HG02884 (cell line): ENCODE results near the gene CSAD.

ENCODE experiments used
- ATAC-seq: cut with Tn5 transposase; IDR thresholded peaks from one replicate; pipeline ENCODE4 v1.9.1; 2021; ENCODE audit warnings: mild to moderate bottlenecking, moderate library complexity; ENCODE audit not compliant: unreplicated experiment

CSAD gene

DNA sequence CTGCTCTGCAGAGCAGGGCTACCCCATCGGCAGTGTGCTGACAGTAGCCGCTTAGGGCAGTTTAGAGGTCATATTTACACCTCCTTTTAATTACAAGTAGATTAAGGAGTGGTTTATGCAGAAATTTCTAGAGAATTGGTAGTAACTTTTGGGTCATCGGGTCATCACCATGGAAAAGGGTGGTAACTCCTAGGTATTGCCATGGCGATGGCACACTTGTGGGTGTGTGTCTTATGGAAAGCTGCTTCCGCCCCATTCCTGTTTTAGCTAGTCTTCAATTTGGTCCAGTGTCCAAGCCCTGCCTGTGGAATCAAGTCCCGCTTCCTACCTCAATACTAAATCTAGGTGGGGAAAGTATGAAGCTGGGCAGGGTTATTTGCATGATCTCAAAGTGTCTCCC lies 29.7 kb downstream of the CSAD start:
- no peak for ATAC-seq

DNA sequence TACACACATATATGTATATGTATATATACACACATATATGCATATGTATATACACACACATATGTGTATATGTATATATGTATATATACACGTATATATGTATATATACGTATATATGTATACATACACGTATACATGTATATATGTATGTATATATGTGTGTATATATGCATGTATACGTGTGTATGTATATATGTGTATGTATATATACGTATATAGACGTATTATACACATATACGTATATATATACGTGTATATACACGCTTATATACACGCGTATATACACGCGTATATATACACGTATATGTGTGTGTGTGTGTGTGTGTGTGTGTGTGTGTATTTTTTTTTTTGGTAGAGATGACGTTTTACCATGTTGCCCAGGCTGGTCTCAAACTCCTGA lies 33.1 kb downstream of the CSAD start:
- ATAC-seq, result no peak

DNA sequence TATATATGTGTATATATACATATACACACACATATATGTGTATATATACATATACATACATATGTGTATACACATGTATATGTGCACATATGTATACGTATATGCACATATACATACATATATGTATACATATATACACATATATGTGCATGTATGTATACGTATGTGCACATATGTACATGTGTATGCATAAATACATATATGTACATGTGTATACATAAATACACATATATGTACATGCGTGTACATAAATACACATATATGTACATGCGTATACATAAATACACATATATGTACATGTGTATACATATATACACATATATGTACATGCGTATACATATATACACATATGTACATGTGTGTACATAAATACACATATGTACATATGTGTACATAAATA lies 33.5 kb downstream of the CSAD start:
- ATAC-seq, result no peak

DNA sequence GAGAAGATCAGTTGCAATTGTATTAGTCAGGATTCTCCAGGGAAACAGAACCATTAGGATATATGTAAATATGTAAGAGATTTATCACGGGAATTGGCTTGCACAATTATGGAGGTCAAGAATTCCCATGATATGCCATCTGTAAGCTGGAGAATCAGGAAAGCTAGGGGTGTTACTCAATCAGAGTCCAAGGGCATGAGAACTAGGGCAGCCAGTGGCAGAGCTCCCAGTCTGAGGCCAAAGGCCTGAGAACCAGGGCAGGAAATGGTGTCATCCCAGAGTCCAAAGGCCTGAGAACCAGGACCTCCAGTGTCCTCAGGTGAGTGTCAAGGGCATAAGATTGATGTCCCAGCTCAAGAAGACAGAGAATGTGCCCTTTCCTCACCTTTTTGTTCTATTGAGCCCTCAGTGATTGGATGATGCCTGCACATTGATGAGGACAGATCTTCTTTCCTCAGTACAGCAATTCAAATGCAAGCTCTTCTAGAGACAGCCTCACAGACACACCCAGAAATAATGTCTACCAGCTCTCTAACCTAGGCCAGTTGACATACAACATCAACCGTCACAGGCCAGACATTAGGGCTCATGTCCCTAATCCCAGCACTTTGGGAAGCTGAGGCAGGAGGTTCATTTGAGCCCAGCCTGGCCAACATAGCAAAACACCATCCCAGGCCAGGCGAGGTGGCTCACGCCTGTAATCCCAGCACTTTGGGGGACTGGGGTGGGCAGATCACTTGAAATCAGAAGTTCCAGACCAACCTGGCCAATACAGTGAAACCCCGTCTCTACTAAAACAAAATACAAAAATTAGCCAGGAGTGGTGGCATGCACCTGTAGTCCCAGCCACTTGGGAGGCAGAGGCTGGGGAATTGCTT lies 35.1 kb downstream of the CSAD start:
- no peak for ATAC-seq

DNA sequence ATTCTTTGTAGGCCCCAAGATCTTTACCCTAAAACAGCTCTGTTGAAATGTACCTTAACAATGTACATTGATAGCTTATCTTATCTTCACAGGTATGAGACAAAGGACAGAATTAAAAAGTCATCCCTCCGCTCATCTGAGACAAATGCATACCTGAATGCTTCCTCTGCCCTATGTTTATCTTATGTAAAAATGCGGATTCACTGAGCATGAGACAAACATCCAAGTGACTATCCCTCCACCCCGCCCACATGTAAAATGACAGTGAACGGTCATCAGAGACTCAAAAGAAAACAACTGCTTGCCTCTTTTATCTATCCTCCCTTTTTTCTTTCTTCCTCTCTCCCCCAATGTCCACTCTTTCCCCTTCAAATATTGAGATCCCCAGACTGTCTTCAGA lies 37.4 kb downstream of the CSAD start:
- no peak for ATAC-seq

DNA sequence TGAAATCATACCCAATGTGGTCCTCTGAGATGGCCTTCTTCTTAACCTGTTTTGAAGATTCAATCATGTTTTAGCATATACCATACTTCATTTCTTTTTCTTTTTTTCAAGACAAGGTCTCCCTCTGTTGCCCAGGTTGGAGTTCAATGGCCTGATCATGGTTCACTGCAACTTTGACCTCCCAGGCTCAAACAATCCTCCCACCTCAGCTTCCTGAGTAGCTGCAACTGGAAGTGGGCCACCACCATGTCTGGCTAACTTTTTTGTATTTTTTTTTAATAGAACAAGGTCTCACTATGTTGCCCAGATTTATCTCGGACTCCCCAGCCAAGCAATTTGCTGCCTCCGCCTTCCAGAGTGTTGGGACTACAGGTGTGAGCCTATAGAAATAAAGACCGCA lies 47.0 kb downstream of the CSAD start:
- ATAC-seq, result no peak

DNA sequence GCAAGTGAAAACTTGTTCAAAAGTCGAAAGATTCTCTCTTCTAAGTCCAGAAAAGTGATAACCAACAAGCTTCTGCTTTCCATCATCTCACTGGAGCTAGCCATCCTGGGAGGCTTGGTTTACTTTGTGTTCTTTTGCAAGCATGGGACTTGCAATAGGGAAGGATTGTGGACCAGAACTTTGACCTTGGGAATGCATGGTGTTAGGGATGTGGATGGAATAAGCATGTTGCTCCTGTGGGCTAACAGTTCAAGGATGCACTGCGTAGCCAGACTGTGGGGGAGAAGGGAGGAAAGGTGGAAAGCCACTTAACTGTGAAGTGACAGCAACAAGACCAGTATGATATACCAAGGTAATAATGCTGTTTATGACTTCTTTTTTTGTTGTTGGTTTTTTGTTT lies 48.9 kb downstream of the CSAD start:
- ATAC-seq, result no peak

DNA sequence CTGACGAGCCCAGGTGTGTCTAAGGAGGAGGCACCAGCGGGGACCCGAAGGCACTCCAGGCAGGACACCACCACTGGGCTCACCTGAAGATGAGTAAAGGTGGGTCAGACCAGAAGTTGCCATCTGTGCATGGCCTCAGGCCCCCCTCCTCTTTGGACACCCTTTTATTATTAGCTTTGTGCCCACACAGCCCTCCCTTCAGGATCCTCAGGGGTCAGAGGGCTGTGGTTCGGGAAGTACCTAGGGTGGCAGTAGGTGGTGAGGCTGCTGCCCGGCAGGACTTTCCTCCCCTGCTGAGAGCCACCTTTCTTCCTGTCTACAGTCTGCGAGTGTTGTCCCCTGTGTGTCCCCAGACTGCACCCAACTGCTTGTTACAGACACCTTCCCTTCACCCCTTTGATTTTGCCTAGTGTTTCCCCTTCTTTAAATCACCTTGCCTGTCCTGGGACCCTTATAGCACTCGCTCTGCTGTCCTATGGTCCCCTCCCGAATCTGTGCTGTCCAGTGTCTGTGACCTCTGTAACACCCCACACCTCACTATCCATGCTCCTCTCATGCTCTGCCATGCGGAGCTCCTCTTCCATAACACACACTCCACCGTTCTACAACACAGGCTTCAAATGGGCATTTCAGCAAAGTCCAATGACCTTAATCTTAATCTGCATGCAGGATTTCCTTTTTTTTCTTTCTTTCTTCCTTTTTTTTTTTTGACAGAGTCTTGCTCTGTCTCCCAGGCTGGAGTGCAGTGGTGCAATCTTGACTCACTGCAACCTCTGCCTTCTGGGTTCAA lies 51.8 kb downstream of the CSAD start:
- ATAC-seq, result no peak

DNA sequence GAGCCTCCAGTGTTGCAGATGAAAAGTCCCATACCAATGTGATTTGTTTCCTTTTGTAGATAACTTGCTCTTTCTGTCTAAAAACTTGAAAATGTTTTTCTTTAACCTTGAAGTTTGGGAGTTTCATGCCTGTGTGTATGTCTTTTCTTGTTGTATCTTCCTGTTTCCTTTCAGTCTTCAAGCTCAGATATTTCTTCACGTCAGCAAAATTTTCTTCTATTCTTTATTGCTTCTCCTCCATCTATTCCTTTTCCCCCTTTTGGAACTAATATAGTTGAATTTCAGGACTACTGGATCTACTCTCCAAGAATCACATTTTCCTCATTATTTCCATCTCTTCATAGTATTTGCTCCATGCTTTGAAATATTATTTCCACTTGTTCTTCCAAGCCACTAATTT lies 53.6 kb downstream of the CSAD start:
- no peak for ATAC-seq

DNA sequence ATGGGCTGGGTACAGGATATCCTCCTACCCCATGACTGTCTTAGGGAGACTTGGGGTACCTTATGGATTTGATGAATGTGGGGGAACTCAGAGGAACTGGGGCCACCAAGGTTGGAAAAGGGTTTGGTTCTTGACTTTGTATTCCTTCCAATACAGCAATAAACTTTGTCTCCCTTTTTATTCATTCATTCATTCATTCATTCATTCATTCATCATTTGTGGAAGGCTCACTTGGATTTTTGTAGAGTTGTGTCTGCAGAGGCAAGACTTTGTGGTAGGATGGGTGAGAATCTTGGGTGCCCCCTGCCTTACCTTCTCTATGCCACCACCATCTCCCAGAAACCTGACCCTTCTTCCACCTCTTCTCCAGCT lies 56.4 kb downstream of the CSAD start:
- ATAC-seq, result no peak

DNA sequence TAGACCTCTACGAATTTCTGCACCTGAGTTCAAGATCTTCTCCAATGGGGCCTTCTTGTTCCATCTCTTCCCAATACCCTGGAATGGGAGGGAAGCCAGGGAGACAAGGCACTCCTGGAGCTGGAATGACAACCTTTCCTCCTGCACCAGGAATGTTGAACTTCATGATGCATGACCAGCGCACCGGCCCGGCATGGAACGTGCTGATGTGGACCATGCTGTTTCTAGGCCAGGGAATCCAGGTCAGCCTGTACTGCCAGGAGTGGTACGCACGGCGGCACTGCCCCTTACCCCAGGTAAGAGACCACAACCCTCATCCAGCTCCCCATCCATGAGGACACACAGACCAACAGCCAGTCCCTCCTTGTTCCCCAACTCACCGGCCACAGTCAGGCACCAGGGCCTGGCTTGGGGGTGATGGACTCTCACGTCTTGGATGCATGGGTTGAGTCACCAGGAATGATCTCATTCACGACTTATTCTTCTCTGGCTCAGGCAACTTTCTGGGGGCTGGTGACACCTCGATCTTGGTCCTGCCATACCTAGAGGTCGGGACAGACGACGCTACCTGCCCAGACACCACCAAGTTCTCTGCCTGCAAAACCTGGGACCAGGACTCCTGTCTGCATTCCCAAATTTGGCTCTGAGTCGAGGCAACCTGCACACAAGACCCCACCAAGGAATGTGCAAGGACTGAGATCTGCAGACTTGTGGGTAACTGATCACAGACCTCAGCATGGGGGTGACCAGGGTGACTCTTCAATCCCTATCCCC lies 57.0 kb downstream of the CSAD start:
- ATAC-seq, result no peak

DNA sequence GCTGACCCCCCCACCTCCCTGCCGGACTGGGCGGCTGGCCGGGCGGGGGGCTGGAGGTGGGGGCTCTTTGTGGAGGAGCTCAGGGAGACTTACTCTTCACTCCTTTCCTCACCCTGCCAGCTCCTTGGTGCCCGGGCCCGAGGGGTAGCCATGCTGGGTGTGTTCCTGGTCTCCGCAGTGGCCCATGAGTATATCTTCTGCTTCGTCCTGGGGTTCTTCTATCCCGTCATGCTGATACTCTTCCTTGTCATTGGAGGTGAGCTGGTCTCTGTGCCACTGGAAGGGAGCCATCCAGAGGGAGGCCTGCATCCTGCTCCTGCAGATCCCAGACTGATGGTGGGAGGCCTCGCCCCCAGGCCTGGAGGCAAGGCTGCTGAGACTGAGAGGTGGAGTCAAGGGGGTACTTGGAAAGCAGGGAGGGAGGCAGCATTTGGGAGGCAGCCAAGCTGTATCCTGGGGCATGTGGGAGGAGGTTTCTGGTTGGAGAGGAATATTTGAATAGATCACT lies 57.7 kb downstream of the CSAD start:
- no peak for ATAC-seq

DNA sequence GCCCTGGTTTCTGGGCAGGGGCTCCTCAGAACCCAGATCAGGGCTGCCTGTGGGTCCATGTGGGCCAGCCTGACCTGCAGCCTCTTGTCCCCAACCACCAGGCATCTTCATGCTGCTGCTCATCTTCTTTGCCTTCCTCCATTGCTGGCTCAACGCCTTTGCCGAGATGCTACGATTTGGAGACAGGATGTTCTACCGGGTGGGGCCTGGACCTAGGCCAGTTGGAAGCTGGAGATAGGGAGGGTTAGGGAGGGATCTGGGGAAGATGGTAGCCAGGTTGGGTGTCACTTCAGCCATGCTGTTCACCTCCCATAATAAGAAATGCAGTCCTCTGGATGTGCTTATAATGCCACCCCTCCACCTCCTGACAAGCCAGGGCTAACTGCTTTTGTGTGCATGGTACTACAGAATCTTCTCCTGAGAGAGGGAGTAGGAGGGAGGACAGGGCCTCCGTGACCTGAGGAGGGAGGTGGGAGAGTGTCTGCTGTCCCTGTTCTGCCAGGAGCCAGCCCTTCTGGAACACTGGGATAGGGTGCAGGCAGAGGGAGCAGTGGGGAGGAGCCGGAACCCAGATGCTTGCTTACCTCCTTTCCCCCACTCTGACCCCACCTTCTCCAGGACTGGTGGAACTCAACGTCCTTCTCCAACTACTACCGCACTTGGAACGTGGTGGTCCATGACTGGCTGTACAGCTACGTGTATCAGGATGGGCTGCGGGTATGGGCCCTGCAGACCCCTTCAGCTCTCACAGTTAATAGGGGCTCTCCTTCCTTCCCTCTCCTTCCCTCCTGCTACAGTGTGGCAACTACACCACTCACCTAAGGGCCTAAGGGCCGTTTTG lies 59.8 kb downstream of the CSAD start:
- ATAC-seq, result no peak

DNA sequence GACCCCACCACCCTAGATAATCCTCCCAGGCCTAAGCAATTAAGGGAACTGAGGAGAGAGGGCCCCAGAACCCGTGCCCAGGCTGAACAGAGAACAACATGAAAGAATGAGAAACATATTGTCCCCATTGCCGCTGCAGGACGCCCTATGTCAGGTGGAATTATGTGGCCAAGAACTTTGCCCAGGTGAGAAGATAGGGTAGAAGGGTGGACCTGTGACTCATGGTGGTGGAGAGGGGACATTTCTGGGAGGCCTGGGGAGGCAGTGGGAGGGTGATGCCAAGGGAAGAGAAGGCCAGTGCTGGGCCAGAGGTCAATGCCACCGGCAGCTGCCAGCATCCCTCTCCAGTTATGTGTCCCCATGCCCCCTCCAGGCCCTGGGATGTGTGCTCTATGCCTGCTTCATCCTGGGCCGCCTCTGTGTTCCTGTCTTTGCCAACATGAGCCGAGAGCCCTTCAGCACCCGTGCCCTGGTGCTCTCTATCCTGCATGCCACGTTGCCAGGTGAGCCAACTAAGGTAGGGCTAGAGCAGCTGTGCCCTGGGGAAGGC lies 61.9 kb downstream of the CSAD start:
- ATAC-seq, result no peak

DNA sequence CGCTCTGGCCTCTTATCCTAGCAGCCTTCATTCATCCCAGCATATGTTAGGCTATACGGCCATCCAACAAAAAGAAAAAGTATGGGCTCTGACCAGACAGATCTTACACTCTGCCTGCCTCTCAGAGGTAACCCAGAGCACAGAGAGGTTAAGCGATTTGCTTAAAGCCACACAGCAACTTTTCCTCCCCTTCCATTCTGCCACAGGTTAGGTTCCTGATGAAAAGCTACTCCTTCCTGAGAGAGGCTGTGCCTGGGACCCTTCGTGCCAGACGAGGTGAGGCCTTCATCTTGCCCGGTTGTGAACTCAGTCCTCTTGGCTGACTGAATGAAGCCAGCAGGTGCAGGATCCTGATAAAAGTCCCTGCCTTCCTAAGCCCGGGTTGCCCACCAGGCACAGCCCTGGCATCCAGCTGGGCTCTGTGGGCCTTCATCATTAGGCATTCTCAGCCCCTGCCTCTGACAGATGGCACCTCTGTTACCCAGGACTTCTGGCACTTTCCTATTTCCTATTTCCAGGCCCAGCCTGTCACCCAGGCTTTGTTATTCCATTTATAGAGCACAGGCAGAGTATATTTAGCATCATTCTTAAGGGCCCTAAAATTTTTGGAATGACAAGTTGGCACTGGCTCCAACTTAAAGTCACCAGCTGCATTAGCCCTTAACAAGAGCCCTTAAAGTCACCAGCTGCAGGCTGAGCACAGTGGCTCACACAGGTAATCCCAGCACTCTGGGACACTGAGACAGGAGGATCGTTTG lies 64.7 kb downstream of the CSAD start:
- no peak for ATAC-seq

DNA sequence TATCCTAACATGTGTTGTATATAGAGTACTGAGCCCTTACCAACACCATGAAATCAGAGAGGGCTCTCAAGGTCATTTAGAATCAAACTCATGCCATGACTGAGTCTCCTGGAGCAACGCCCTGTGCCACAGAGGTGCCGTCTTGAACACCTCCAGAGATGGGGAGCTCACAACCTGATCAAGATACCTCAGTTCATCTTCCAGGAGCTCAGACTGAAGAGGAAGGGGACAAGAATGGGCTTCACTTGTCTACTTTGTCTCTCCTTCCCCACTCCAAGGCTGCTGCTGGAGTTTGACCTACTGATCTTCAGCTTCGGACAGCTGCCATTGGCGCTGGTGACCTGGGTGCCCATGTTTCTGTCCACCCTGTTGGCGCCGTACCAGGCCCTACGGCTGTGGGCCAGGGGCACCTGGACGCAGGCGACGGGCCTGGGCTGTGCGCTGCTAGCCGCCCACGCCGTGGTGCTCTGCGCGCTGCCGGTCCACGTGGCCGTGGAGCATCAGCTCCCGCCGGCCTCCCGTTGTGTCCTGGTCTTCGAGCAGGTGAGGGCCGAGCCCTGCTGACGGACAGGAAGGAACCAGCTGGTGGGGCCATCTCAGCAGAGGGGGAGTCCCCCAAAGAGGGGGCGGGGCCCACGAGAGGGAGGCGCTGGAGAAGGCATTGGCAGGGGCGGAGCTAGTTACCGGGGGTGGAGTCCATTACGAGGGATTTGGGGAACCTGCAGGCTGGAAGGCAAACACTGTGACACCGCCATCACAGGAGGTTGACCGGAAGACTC lies 65.4 kb downstream of the CSAD start:
- no peak for ATAC-seq

DNA sequence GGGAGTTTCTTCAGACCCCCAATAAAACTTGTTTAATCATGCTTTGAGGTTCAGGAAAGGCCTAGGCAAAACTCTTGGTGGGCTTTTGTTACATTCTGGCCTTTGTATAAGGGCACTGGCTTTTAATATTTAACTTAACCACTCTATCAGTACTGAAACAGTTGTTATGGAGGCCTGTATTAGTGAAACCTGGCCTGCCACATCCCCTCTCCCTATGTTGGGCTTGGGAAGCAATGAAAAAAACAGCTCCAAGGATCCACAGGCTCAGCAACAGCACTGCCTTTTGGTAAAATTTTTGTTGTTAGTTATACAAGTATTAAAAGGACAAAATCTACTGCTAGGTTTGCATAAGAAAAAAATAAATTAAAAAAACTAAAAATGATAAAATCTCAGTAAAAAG lies 66.8 kb downstream of the CSAD start:
- ATAC-seq, result no peak

DNA sequence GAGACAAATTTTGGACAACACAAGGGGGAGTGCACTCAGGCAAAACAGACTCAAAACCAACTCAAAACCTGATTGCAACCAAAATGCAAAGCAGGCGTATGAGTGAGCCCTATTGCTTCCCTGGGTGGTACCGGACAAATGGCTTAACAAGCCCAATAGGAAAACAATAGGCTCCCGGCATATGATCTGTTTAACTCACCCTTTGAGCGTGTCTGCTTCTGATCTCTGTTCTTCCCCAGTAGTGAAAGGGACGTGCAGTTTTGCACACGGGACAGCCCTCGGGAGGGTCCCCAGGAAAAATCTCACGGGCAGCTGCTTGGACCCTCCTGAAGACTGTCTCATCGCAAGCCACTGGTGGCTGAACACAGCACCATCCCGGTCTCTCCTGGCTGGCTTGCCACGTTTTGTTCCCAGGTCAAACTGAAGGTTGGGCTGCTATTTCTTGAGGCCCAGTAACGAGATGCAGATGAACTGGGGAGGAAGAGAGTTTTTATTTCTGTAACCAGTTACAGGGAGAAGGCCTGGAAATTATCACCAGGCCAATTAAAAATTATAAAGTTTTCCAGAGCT lies 67.5 kb downstream of the CSAD start:
- ATAC-seq, result no peak
